AG04449 (cell line): ENCODE data around the gene LRP10.

Source experiments
- CTCF ChIA-PET: fragments of 350-600 bp; formaldehyde crosslinking; extraction: SDS; loops from one replicate; lab custom pipeline; 2021; ENCODE audit warnings: antibody characterized with exemption; lab: Yijun Ruan, JAX
- POLR2A ChIA-PET: fragments of 400-600, 350-600 bp; formaldehyde crosslinking; extraction: SDS; loops from one replicate; lab custom pipeline; 2020; ENCODE audit warnings: antibody characterized with exemption, inconsistent platforms; lab: Yijun Ruan, JAX
- DNase-seq: peaks from one replicate; pipeline ENCODE4 v3.0.0-alpha.2; 2010; ENCODE audit warnings: low read depth, low spot score
- H3K4me3 ChIP-seq: 2 replicates; pipeline ENCODE4 v1.5.1; 2011; ENCODE audit warnings: low read depth, mild to moderate bottlenecking, control low read depth, low read length
- TF ChIP-seq, protein P1 (sequence below): IDR thresholded peaks from one replicate; pipeline ENCODE4 v1.5.1; 2011; ENCODE audit warnings: mild to moderate bottlenecking, moderate library complexity, low read length, control low read depth, inconsistent platforms; ENCODE audit not compliant: insufficient read depth; ENCODE audit errors: missing control alignments

Gene LRP10

DNA sequence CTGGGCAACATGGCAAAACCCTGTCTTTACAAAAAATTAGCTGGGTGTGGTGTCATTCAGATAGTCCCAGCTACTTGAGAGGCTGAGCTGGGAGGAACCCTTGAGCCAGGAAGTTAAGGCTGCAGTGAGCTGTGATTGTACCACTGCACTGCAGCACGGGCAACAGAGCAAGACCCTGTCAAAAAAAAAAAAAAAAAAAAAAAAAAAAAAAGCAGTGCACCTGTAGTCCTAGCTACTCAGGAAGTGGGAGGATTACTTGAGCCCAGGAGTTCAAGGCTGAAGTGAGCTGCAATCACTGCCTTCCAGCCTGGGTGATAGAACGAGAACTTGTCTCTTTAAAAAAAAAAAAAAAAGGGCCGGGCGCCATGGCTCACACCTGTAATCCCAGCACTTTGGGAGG lies 17.1 kb downstream of the LRP10 start:
- ChIA-PET CTCF (interaction anchor here (1.1 to 11.5 kb wide), 5 partner anchors 12 to 333 kb away, joined by 3 to 189 read pairs (median 20); partner anchors contain the start of gene LRP10), POLR2A (interaction anchor here (0.7 kb wide), 1 partner anchor 10 kb away, joined by 3 read pairs; no protein-coding TSS in a partner anchor)
- DNase-seq, result no peak
- TF ChIP-seq, protein P1, sequence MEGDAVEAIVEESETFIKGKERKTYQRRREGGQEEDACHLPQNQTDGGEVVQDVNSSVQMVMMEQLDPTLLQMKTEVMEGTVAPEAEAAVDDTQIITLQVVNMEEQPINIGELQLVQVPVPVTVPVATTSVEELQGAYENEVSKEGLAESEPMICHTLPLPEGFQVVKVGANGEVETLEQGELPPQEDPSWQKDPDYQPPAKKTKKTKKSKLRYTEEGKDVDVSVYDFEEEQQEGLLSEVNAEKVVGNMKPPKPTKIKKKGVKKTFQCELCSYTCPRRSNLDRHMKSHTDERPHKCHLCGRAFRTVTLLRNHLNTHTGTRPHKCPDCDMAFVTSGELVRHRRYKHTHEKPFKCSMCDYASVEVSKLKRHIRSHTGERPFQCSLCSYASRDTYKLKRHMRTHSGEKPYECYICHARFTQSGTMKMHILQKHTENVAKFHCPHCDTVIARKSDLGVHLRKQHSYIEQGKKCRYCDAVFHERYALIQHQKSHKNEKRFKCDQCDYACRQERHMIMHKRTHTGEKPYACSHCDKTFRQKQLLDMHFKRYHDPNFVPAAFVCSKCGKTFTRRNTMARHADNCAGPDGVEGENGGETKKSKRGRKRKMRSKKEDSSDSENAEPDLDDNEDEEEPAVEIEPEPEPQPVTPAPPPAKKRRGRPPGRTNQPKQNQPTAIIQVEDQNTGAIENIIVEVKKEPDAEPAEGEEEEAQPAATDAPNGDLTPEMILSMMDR, result no peak
- H3K4me3 ChIP-seq, result no peak overlapping the region

DNA sequence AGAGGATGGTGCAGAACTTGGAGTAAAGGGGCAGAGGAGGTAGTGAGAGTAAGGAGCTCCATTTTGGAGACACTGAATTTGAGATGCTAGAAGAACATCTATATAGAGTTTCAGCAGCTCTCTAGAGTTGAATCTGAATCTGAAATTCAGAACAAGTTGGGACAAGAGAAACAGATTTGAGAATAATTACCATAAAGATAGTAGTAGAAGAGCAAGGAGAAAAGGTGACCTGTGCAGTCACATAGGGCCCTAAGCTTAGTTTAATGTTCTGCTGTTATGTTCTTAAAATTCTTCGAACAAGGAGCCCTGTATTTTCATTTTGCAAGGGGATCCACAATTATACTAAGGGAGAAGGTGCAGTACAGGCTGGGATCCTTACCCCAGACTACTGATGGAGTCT lies 18.9 kb downstream of the LRP10 start:
- POLR2A ChIA-PET, result interaction anchor here (1.1 to 1.5 kb wide), 2 partner anchors 10 to 19 kb away, joined by 3 to 4 read pairs; partner anchors contain the start of gene LRP10
- CTCF ChIA-PET, result interaction anchor here (1.0 to 11.5 kb wide), 5 partner anchors 9 to 334 kb away, joined by 5 to 189 read pairs (median 20); partner anchors contain the start of gene LRP10
- no peak overlapping the region for H3K4me3 ChIP-seq
- no peak for DNase-seq
- TF ChIP-seq, protein P1, result no peak

DNA sequence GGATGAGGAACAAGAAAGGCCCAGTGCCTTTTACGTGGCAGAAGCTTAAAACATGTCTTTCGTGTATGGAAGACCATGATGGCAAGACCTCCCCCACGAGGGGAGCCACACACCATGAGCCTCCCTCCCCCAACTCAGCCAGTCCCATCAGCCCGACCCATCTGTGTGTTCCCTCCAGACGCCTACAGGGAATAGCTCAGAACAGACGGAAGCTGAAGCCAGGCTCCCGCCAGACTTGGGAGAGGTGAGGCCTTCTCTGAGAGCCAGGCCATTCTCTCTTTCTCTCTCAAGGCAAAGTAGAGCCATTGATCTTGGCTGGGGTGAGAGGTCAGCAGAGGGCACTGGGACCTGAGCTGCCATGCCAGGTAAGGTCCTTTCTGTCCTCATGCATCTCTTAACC lies 20.9 kb downstream of the LRP10 start:
- ChIA-PET CTCF (interaction anchor here (0.8 to 12.7 kb wide), 7 partner anchors 9 to 336 kb away, joined by 3 to 145 read pairs (median 3); partner anchors contain the start of genes LRP10 and REM2), POLR2A (no interaction called here)
- TF ChIP-seq, protein P1, result no peak
- no peak for DNase-seq
- no peak overlapping the region for H3K4me3 ChIP-seq

DNA sequence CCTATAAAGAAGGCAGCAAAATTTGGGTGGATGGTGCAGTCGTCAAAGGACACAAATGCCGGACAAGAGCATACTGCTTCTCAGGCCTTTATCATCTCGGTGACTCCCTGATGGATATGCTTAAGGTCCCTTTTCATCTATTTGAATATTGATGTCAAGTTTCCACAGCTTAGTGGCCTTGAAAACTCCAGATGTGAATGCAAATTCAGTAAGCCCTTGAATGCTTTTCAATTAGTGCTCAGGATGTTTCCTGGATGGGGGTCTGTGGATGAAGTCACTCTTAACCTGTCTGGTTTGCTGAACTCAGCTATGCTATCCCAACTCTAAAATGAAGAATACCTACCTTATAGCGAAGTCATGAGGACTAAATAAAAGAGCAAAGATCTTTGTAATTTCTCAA lies 22.2 kb downstream of the LRP10 start:
- no peak overlapping the region for H3K4me3 ChIP-seq
- DNase-seq, result no peak
- CTCF ChIA-PET, result interaction anchor here (1.0 to 12.7 kb wide), 5 partner anchors 9 to 71 kb away, joined by 3 to 145 read pairs (median 11); partner anchors contain the start of genes LRP10 and REM2
- POLR2A ChIA-PET, result interaction anchor here (1.3 kb wide), 1 partner anchor 21 kb away, joined by 3 read pairs; no protein-coding TSS in a partner anchor
- TF ChIP-seq, protein P1, result no peak

DNA sequence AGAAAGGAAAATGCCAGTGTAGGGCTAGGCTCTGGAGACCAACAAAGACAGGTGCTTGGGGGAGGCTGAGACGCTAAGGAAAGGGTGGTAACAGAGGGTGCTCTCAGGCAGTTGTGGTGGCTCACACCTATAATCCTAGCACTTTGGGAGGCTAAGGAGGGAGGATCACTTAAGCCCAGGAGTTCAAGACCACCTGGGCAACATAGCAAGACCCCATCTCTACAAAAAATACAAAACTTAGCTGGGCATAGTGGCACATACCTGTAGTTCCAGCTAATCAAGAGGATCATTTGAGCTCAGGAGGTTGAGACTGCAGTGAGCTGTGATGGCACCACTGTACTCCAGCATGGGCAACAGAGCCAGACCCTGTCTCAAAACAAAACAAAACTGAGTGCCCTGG lies 23.9 kb downstream of the LRP10 start:
- TF ChIP-seq, protein P1, result no peak
- POLR2A ChIA-PET, result interaction anchor here (0.8 kb wide), 1 partner anchor 13 kb away, joined by 3 read pairs; no protein-coding TSS in a partner anchor
- CTCF ChIA-PET, result interaction anchor here (1.0 to 12.7 kb wide), 10 partner anchors 13 to 339 kb away, joined by 3 to 164 read pairs (median 5); partner anchors contain the start of genes LRP10, PRMT5 and REM2
- DNase-seq, result no peak
- H3K4me3 ChIP-seq, result no peak overlapping the region

DNA sequence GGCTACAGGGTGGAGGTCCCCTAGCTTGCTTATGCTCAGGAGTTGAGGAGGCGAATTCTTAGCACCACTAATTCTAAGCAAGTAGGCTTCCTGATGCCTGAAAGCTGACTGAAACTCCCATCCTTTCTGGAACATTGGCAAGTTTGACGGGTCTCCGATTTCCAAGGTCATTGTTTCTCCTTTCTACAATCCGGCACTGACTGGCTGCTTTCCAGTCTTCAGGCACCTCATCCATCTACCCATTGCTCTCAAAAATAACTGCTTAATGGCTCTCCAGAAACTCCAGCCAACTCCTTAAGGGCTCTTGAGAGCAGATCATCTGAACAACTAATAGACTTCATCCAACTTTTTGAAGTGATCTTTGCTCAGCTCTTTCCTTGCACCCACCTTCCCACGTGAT lies 24.8 kb downstream of the LRP10 start:
- CTCF ChIA-PET, result interaction anchor here (0.8 to 12.7 kb wide), 15 partner anchors 14 to 504 kb away, joined by 3 to 164 read pairs (median 4); partner anchors contain the start of genes LRP10, PRMT5 and REM2
- TF ChIP-seq, protein P1, result no peak
- POLR2A ChIA-PET, result interaction anchor here (1.2 kb wide), 1 partner anchor 14 kb away, joined by 5 read pairs; no protein-coding TSS in a partner anchor
- no peak overlapping the region for H3K4me3 ChIP-seq
- no peak for DNase-seq
